HEK293 (cell line): ENCODE measurements around the gene PRM1.

Experiments
- CTCF ChIA-PET: fragments of 350-600 bp; formaldehyde crosslinking; extraction: SDS; loops from one replicate; lab custom pipeline; 2021; ENCODE audit warnings: antibody characterized with exemption; lab: Yijun Ruan, JAX
- POLR2A ChIA-PET: fragments of 300-600 bp; formaldehyde crosslinking; extraction: SDS; loops from one replicate; lab custom pipeline; 2020; ENCODE audit warnings: antibody characterized with exemption, inconsistent platforms; lab: Yijun Ruan, JAX
- H3K27ac ChIP-seq: fragments of 200-500 bp; sonication (Bioruptor generic); 2 replicates; pipeline ENCODE4 v1.5.1; 2014; ENCODE audit warnings: low read depth, low read length, control low read depth, inconsistent platforms; ENCODE audit errors: extremely low read depth
- H3K36me3 ChIP-seq, 2 experiments: fragments of 200-500 bp in 1 of 2; sonication (Bioruptor generic) in 1 of 2; 1 replicate in 1 of 2; 2 replicates in 1 of 2; pipeline ENCODE4 v1.5.1; 2014 to 2017; ENCODE audit warnings: inconsistent platforms in 2 of 2, low read length in 2 of 2; ENCODE audit not compliant: control insufficient read depth in 2 of 2, insufficient read depth in 1 of 2
- H3K4me1 ChIP-seq: fragments of 200-500 bp; sonication (Bioruptor generic); 2 replicates; pipeline ENCODE4 v1.5.1; 2014; ENCODE audit warnings: mild to moderate bottlenecking, low read length, inconsistent platforms; ENCODE audit not compliant: control insufficient read depth, insufficient read depth
- H3K4me3 ChIP-seq: 2 replicates; pipeline ENCODE4 v1.5.1; 2011; ENCODE audit warnings: low read depth, mild to moderate bottlenecking, control low read depth, low read length, moderate library complexity
- H3K9me3 ChIP-seq: fragments of 200-500 bp; sonication (Bioruptor generic); 2 replicates; pipeline ENCODE4 v1.5.1; 2014; ENCODE audit warnings: low read depth, low read length, inconsistent platforms; ENCODE audit not compliant: control insufficient read depth, insufficient read depth
- FEZF1 ChIP-seq: fragments of 450-650 bp; formaldehyde crosslinking; IDR thresholded peaks from 2 replicates; pipeline ENCODE4 v1.5.1; 2016; ENCODE audit warnings: missing biosample characterization, missing genetic modification characterization
- GLI4 ChIP-seq: fragments of 450-650 bp; formaldehyde crosslinking; IDR thresholded peaks from 2 replicates; pipeline ENCODE4 v1.5.1; 2016; ENCODE audit warnings: missing biosample characterization, missing genetic modification characterization
- OSR2 ChIP-seq: fragments of 450-650 bp; formaldehyde crosslinking; IDR thresholded peaks from 2 replicates; pipeline ENCODE4 v1.5.1; 2016; ENCODE audit warnings: missing biosample characterization, missing genetic modification characterization
- SCRT2 ChIP-seq: fragments of 450-650 bp; formaldehyde crosslinking; IDR thresholded peaks from 2 replicates; pipeline ENCODE4 v1.5.1; 2016; ENCODE audit warnings: missing biosample characterization, missing genetic modification characterization
- SP3 ChIP-seq: fragments of 450-650 bp; formaldehyde crosslinking; IDR thresholded peaks from 2 replicates; pipeline ENCODE4 v1.5.1; 2016; ENCODE audit warnings: missing biosample characterization, missing genetic modification characterization
- SP7 ChIP-seq: fragments of 450-650 bp; formaldehyde crosslinking; IDR thresholded peaks from 2 replicates; pipeline ENCODE4 v1.5.1; 2016; ENCODE audit warnings: missing biosample characterization, missing genetic modification characterization
- ZBTB48 ChIP-seq: fragments of 450-650 bp; formaldehyde crosslinking; IDR thresholded peaks from 2 replicates; pipeline ENCODE4 v1.5.1; 2016; ENCODE audit warnings: missing biosample characterization, missing genetic modification characterization
- ZBTB7A ChIP-seq: fragments of 450-650 bp; formaldehyde crosslinking; IDR thresholded peaks from 2 replicates; pipeline ENCODE4 v1.5.1; 2016; ENCODE audit warnings: low read depth, missing biosample characterization, missing genetic modification characterization
- ZBTB8A ChIP-seq: fragments of 450-650 bp; formaldehyde crosslinking; IDR thresholded peaks from 2 replicates; pipeline ENCODE4 v1.5.1; 2016; ENCODE audit warnings: missing biosample characterization, missing genetic modification characterization
- ZEB2 ChIP-seq: fragments of 450-650 bp; formaldehyde crosslinking; IDR thresholded peaks from 2 replicates; pipeline ENCODE4 v1.5.1; 2016; ENCODE audit warnings: missing biosample characterization, missing genetic modification characterization
- ZFP41 ChIP-seq: fragments of 450-650 bp; formaldehyde crosslinking; IDR thresholded peaks from 2 replicates; pipeline ENCODE4 v1.5.1; 2016; ENCODE audit warnings: missing biosample characterization, missing genetic modification characterization, borderline replicate concordance
- ZNF211 ChIP-seq: fragments of 450-650 bp; formaldehyde crosslinking; IDR thresholded peaks from 2 replicates; pipeline ENCODE4 v1.5.1; 2016; ENCODE audit warnings: low read depth, missing biosample characterization, missing genetic modification characterization
- ZNF350 ChIP-seq: fragments of 450-650 bp; formaldehyde crosslinking; IDR thresholded peaks from 2 replicates; pipeline ENCODE4 v1.5.0; 2017; ENCODE audit warnings: missing biosample characterization, mild to moderate bottlenecking, missing genetic modification characterization
- ZNF48 ChIP-seq: fragments of 450-650 bp; formaldehyde crosslinking; IDR thresholded peaks from 2 replicates; pipeline ENCODE4 v1.5.1; 2016; ENCODE audit warnings: missing biosample characterization, missing genetic modification characterization
- ZNF510 ChIP-seq: fragments of 450-650 bp; formaldehyde crosslinking; IDR thresholded peaks from 2 replicates; pipeline ENCODE4 v1.5.1; 2018; ENCODE audit warnings: mild to moderate bottlenecking, missing genetic modification characterization, missing biosample characterization; ENCODE audit not compliant: insufficient replicate concordance
- ZNF530 ChIP-seq: fragments of 450-650 bp; formaldehyde crosslinking; IDR thresholded peaks from 2 replicates; pipeline ENCODE4 v1.5.1; 2016; ENCODE audit warnings: low read depth, missing biosample characterization, missing genetic modification characterization
- ZNF555 ChIP-seq: fragments of 450-650 bp; formaldehyde crosslinking; conservative IDR thresholded peaks from 2 replicates; pipeline ENCODE4 v1.5.1; 2017; ENCODE audit warnings: missing biosample characterization, mild to moderate bottlenecking, missing genetic modification characterization, inconsistent platforms
- ZNF596 ChIP-seq: fragments of 450-650 bp; IDR thresholded peaks from 2 replicates; pipeline ENCODE4 v1.5.0; 2018; ENCODE audit warnings: missing biosample characterization, mild to moderate bottlenecking, missing genetic modification characterization, moderate library complexity
- ZNF747 ChIP-seq: fragments of 450-650 bp; formaldehyde crosslinking; IDR thresholded peaks from 2 replicates; pipeline ENCODE4 v1.5.1; 2016; ENCODE audit warnings: missing biosample characterization, missing genetic modification characterization
- ZNF791 ChIP-seq: fragments of 450-650 bp; formaldehyde crosslinking; IDR thresholded peaks from 2 replicates; pipeline ENCODE4 v1.5.1; 2016; ENCODE audit warnings: missing biosample characterization, missing genetic modification characterization
- TF ChIP-seq, protein P1 (sequence below): fragments of 450-650 bp; IDR thresholded peaks from 2 replicates; pipeline ENCODE4 v1.5.1; 2018; ENCODE audit warnings: missing biosample characterization, missing genetic modification characterization
- TF ChIP-seq, protein P2 (sequence below): fragments of 450-650 bp; formaldehyde crosslinking; IDR thresholded peaks from 2 replicates; pipeline ENCODE4 v1.5.1; 2016; ENCODE audit warnings: missing biosample characterization, missing genetic modification characterization, borderline replicate concordance
- TF ChIP-seq, protein P3 (sequence below): fragments of 450-650 bp; formaldehyde crosslinking; IDR thresholded peaks from 2 replicates; pipeline ENCODE4 v1.5.1; 2016; ENCODE audit warnings: missing biosample characterization, missing genetic modification characterization
- TF ChIP-seq, protein P4 (sequence below): IDR thresholded peaks from 2 replicates; pipeline ENCODE4 v1.6.1; 2011; ENCODE audit warnings: mild to moderate bottlenecking, low read depth, low read length, borderline replicate concordance
- TF ChIP-seq, protein P5 (sequence below): fragments of 450-650 bp; formaldehyde crosslinking; IDR thresholded peaks from 2 replicates; pipeline ENCODE4 v1.5.1; 2016; ENCODE audit warnings: missing biosample characterization, missing genetic modification characterization
- TF ChIP-seq, protein P6 (sequence below): fragments of 450-650 bp; formaldehyde crosslinking; optimal IDR thresholded peaks from 2 replicates; pipeline ENCODE3; 2016; ENCODE audit warnings: missing biosample characterization, mild to moderate bottlenecking, missing genetic modification characterization
- TF ChIP-seq, protein P7 (sequence below): fragments of 450-650 bp; formaldehyde crosslinking; IDR thresholded peaks from 2 replicates; pipeline ENCODE4 v1.5.1; 2017; ENCODE audit warnings: missing biosample characterization, missing genetic modification characterization
- TF ChIP-seq, protein P8 (sequence below): fragments of 450-650 bp; formaldehyde crosslinking; IDR thresholded peaks from 2 replicates; pipeline ENCODE4 v1.5.1; 2016; ENCODE audit warnings: missing biosample characterization, missing genetic modification characterization

Gene PRM1

DNA sequence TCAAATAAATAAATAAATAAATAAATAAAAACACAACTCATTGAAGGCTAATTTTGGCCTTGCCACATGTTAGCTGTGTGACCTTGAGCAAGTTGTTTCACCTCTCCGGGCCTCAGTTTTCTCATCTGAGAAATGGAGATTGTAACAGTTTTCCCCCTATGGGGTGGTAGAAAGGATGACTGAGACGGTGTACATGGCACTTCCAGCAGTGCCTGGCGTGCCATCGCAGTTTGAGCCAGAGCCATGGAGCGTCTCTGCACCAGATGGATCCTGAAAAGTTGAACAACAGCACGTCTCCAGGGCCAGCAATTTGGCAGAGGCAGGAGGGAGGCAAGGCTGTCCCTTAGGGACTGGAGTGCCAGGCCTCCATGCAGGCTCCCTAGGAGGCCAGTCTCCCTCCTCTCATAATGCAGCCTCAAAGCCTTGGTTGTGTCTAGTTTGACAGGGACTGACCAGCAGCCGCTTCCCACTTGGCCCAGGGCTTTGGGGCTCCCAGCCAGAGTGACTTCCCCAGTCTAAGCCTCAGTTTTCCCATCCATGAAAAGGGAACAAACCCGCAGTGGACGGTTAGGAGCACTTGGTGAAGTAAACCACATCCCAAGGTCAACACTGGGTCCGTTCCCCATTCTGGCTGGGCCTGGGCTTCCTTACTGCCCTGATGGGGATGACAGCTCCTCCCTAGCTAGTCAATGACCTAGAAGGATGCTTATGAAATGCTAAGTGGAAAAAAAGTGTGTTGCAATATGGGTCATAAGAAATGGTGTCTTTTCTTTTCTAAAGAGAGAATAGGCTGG is 44.5 kb downstream of the PRM1 start:
- CTCF ChIA-PET = interaction anchor here (0.6 to 1.3 kb wide), 2 partner anchors 19 to 265 kb away, joined by 3 to 7 read pairs; partner anchors contain the start of gene SOCS1

DNA sequence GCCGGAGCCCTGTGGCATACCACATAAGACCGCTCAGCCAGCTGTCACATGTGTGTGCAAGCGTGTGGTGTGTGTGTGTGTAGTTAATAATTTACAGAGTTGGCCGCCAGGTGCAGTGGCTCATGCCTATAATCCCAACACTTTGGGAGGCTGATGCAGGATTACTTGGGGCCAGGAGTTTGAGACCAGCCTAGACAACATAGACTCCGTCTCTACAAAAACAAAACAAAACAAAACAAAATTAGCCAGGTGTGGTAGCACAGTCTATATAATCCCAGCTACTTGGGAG is 45.5 kb downstream of the PRM1 start:
- Histone ChIP-seq H3K27ac (no peak overlapping the region), H3K9me3 (no peaks in the 10 kb centered on the region), H3K4me1 (no peaks in the 10 kb centered on the region), H3K36me3 (no peaks in the 10 kb centered on the region), H3K4me3 (no peak overlapping the region)
- ChIA-PET CTCF (interaction anchor here (1.3 kb wide), 1 partner anchor 20 kb away, joined by 7 read pairs; the partner anchor contains the start of gene SOCS1), POLR2A (interaction anchor here (1.6 kb wide), 1 partner anchor 20 kb away, joined by 5 read pairs; the partner anchor contains the start of gene SOCS1)
- TF ChIP-seq, protein P1, sequence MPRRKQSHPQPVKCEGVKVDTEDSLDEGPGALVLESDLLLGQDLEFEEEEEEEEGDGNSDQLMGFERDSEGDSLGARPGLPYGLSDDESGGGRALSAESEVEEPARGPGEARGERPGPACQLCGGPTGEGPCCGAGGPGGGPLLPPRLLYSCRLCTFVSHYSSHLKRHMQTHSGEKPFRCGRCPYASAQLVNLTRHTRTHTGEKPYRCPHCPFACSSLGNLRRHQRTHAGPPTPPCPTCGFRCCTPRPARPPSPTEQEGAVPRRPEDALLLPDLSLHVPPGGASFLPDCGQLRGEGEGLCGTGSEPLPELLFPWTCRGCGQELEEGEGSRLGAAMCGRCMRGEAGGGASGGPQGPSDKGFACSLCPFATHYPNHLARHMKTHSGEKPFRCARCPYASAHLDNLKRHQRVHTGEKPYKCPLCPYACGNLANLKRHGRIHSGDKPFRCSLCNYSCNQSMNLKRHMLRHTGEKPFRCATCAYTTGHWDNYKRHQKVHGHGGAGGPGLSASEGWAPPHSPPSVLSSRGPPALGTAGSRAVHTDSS (tag by site-specific recombination) = no peak
- TF ChIP-seq OSR2 (no peak), SP3 (tag by site-specific recombination) (no peak), ZEB2 (tag by site-specific recombination) (no peak), ZBTB7A (tag by site-specific recombination) (no peak), ZBTB8A (no peak), ZNF791 (tag by site-specific recombination) (no peak)
- TF ChIP-seq, protein P2, sequence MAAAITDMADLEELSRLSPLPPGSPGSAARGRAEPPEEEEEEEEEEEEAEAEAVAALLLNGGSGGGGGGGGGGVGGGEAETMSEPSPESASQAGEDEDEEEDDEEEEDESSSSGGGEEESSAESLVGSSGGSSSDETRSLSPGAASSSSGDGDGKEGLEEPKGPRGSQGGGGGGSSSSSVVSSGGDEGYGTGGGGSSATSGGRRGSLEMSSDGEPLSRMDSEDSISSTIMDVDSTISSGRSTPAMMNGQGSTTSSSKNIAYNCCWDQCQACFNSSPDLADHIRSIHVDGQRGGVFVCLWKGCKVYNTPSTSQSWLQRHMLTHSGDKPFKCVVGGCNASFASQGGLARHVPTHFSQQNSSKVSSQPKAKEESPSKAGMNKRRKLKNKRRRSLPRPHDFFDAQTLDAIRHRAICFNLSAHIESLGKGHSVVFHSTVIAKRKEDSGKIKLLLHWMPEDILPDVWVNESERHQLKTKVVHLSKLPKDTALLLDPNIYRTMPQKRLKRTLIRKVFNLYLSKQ (tag by site-specific recombination) = no peak

More for the DNA sequence above, 44.5 kb downstream of the PRM1 start:
- H3K4me3 ChIP-seq = no peak overlapping the region
- H3K4me1 ChIP-seq = no peaks in the 10 kb centered on the region
- no peak for TF ChIP-seq ZNF596 (tag by site-specific recombination)
- TF ChIP-seq, protein P3, sequence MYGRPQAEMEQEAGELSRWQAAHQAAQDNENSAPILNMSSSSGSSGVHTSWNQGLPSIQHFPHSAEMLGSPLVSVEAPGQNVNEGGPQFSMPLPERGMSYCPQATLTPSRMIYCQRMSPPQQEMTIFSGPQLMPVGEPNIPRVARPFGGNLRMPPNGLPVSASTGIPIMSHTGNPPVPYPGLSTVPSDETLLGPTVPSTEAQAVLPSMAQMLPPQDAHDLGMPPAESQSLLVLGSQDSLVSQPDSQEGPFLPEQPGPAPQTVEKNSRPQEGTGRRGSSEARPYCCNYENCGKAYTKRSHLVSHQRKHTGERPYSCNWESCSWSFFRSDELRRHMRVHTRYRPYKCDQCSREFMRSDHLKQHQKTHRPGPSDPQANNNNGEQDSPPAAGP (tag by site-specific recombination) = no peak
- no peak for TF ChIP-seq ZFP41
- no peak for TF ChIP-seq ZNF211 (tag by site-specific recombination)
- TF ChIP-seq, protein P4, sequence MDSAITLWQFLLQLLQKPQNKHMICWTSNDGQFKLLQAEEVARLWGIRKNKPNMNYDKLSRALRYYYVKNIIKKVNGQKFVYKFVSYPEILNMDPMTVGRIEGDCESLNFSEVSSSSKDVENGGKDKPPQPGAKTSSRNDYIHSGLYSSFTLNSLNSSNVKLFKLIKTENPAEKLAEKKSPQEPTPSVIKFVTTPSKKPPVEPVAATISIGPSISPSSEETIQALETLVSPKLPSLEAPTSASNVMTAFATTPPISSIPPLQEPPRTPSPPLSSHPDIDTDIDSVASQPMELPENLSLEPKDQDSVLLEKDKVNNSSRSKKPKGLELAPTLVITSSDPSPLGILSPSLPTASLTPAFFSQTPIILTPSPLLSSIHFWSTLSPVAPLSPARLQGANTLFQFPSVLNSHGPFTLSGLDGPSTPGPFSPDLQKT = no peak
- no peak for TF ChIP-seq ZBTB48
- TF ChIP-seq, protein P5, sequence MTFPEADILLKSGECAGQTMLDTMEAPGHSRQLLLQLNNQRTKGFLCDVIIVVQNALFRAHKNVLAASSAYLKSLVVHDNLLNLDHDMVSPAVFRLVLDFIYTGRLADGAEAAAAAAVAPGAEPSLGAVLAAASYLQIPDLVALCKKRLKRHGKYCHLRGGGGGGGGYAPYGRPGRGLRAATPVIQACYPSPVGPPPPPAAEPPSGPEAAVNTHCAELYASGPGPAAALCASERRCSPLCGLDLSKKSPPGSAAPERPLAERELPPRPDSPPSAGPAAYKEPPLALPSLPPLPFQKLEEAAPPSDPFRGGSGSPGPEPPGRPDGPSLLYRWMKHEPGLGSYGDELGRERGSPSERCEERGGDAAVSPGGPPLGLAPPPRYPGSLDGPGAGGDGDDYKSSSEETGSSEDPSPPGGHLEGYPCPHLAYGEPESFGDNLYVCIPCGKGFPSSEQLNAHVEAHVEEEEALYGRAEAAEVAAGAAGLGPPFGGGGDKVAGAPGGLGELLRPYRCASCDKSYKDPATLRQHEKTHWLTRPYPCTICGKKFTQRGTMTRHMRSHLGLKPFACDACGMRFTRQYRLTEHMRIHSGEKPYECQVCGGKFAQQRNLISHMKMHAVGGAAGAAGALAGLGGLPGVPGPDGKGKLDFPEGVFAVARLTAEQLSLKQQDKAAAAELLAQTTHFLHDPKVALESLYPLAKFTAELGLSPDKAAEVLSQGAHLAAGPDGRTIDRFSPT (tag by site-specific recombination) = no peak
- no peak for TF ChIP-seq FEZF1
- no peak for TF ChIP-seq ZNF555 (tag by site-specific recombination)
- TF ChIP-seq, protein P6, sequence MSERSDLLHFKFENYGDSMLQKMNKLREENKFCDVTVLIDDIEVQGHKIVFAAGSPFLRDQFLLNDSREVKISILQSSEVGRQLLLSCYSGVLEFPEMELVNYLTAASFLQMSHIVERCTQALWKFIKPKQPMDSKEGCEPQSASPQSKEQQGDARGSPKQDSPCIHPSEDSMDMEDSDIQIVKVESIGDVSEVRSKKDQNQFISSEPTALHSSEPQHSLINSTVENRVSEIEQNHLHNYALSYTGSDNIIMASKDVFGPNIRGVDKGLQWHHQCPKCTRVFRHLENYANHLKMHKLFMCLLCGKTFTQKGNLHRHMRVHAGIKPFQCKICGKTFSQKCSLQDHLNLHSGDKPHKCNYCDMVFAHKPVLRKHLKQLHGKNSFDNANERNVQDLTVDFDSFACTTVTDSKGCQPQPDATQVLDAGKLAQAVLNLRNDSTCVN (tag by site-specific recombination) = no peak
- no peak for TF ChIP-seq ZNF747 (tag by site-specific recombination)
- TF ChIP-seq ZNF350 (tag by site-specific recombination) = no peak
- TF ChIP-seq ZNF48 (tag by site-specific recombination) = no peak
- TF ChIP-seq SP7 (tag by site-specific recombination) = no peak
- no peak for TF ChIP-seq ZNF510 (tag by site-specific recombination)
- TF ChIP-seq, protein P7, sequence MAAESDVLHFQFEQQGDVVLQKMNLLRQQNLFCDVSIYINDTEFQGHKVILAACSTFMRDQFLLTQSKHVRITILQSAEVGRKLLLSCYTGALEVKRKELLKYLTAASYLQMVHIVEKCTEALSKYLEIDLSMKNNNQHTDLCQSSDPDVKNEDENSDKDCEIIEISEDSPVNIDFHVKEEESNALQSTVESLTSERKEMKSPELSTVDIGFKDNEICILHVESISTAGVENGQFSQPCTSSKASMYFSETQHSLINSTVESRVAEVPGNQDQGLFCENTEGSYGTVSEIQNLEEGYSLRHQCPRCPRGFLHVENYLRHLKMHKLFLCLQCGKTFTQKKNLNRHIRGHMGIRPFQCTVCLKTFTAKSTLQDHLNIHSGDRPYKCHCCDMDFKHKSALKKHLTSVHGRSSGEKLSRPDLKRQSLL (tag by site-specific recombination) = no peak
- no peak for TF ChIP-seq GLI4 (tag by site-specific recombination)
- TF ChIP-seq ZNF530 (tag by site-specific recombination) = no peak
- no peak for TF ChIP-seq SCRT2 (tag by site-specific recombination)
- TF ChIP-seq, protein P8, sequence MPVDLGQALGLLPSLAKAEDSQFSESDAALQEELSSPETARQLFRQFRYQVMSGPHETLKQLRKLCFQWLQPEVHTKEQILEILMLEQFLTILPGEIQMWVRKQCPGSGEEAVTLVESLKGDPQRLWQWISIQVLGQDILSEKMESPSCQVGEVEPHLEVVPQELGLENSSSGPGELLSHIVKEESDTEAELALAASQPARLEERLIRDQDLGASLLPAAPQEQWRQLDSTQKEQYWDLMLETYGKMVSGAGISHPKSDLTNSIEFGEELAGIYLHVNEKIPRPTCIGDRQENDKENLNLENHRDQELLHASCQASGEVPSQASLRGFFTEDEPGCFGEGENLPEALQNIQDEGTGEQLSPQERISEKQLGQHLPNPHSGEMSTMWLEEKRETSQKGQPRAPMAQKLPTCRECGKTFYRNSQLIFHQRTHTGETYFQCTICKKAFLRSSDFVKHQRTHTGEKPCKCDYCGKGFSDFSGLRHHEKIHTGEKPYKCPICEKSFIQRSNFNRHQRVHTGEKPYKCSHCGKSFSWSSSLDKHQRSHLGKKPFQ (tag by site-specific recombination) = no peak
- TF ChIP-seq, all 188 proteins: peak for 0
- Histone ChIP-seq H3K27ac (no peak overlapping the region), H3K36me3 (no peaks in the 10 kb centered on the region), H3K9me3 (no peaks in the 10 kb centered on the region)
- POLR2A ChIA-PET = interaction anchor here (1.6 kb wide), 1 partner anchor 19 kb away, joined by 5 read pairs; the partner anchor contains the start of gene SOCS1
